Measurements from ENCODE around the gene GLTP. TPM values are rescaled to one million over a fixed set of nuclear protein-coding genes. Genes with fewer than 3 reads are reported as not detected.

The GLTP gene
- total RNA-seq, 1 experiment from 2014 or later, result 27.7 TPM

- peak within 1 kb of the TSS; percentile 80 for H3K27ac Mint-ChIP-seq (ENCODE audit: unreplicated experiment)
- CTCF ChIA-PET, result no interaction called here
- DNase-seq, result peak; percentile 58
- TF ChIP-seq, protein P1, sequence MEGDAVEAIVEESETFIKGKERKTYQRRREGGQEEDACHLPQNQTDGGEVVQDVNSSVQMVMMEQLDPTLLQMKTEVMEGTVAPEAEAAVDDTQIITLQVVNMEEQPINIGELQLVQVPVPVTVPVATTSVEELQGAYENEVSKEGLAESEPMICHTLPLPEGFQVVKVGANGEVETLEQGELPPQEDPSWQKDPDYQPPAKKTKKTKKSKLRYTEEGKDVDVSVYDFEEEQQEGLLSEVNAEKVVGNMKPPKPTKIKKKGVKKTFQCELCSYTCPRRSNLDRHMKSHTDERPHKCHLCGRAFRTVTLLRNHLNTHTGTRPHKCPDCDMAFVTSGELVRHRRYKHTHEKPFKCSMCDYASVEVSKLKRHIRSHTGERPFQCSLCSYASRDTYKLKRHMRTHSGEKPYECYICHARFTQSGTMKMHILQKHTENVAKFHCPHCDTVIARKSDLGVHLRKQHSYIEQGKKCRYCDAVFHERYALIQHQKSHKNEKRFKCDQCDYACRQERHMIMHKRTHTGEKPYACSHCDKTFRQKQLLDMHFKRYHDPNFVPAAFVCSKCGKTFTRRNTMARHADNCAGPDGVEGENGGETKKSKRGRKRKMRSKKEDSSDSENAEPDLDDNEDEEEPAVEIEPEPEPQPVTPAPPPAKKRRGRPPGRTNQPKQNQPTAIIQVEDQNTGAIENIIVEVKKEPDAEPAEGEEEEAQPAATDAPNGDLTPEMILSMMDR (IDR thresholded peaks at IDR 0.05; ENCODE audit: unreplicated experiment), result no peak
- intact Hi-C loops (cut with micrococcal nuclease; ENCODE audit: unreplicated experiment), result no loop called here
- H3K27me3 Mint-ChIP-seq (ENCODE audit: unreplicated experiment), result no peaks in the 10 kb centered on the region
- peak within 1 kb of the TSS; percentile 73 for H3K4me3 Mint-ChIP-seq (ENCODE audit: low read depth, unreplicated experiment)
- peaks cover 52% of the 10 kb centered on the region for H3K4me1 Mint-ChIP-seq (ENCODE audit: low read depth, unreplicated experiment)
- no peaks in the 10 kb centered on the region for H3K9me3 Mint-ChIP-seq (ENCODE audit: low read depth, unreplicated experiment)
- peaks cover 26% of the 10 kb centered on the region for H3K36me3 Mint-ChIP-seq (ENCODE audit: insufficient read depth, unreplicated experiment)
- no TSS peak for BruUV-seq (replicated peaks)
Observed at GRCh38 chr12:109833307-109834189, 46.8 kb downstream of the GLTP start, which contains the start of gene TRPV4. Gene TRPV4, minus strand, starts transcription at chr12:109833398. Its CDS starts 18,602 bp downstream, at chr12:109814796.

GRCh38 chr12:109832541-109833306 is 47.6 kb downstream of the GLTP start:
- Mint-ChIP-seq H3K4me3 (ENCODE audit: low read depth, unreplicated experiment) (peak overlapping the region; percentile 73), H3K27me3 (ENCODE audit: unreplicated experiment) (no peaks in the 10 kb centered on the region), H3K27ac (ENCODE audit: unreplicated experiment) (no peak overlapping the region), H3K36me3 (ENCODE audit: insufficient read depth, unreplicated experiment) (peaks cover 19% of the 10 kb centered on the region), H3K9me3 (ENCODE audit: low read depth, unreplicated experiment) (no peaks in the 10 kb centered on the region), H3K4me1 (ENCODE audit: low read depth, unreplicated experiment) (peaks cover 52% of the 10 kb centered on the region)
- BruUV-seq (replicated peaks), result no TSS peak
- TF ChIP-seq, protein P1 (IDR thresholded peaks at IDR 0.05; ENCODE audit: unreplicated experiment), result no peak
- no peak for DNase-seq
- intact Hi-C loops (cut with micrococcal nuclease; ENCODE audit: unreplicated experiment), result no loop called here
- CTCF ChIA-PET, result interaction anchor here (1.1 to 2.4 kb wide), 2 partner anchors 8 to 12 kb away, joined by 3 to 9 read pairs; no protein-coding TSS in a partner anchor

DNA sequence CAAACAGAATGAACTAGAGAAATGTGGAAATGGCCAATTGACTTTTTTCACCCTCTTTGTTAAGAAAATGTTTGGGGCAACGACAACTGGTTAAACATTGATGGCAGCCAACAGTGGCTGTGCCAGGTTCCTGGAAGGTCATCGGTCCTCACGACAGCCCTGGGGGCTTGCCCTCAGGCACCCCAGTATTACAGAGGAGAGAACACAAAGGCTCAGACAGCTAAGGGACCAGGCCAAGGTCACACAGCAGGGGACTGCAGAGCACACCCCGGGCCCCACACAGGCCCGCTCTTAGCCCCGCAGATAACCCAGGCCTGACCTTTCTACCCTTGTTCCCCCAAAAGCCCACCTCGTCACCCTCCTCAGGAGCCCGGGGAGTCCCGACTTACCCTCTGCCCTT is 48.4 kb downstream of the GLTP start:
- no TSS peak for BruUV-seq (replicated peaks)
- Mint-ChIP-seq H3K27me3 (ENCODE audit: unreplicated experiment) (no peaks in the 10 kb centered on the region), H3K4me3 (ENCODE audit: low read depth, unreplicated experiment) (peak overlapping the region; percentile 73), H3K9me3 (ENCODE audit: low read depth, unreplicated experiment) (no peaks in the 10 kb centered on the region), H3K36me3 (ENCODE audit: insufficient read depth, unreplicated experiment) (peaks cover 18% of the 10 kb centered on the region), H3K4me1 (ENCODE audit: low read depth, unreplicated experiment) (peaks cover 50% of the 10 kb centered on the region), H3K27ac (ENCODE audit: unreplicated experiment) (no peak overlapping the region)
- CTCF ChIA-PET, result interaction anchor here (0.8 to 2.4 kb wide), 3 partner anchors 9 to 13 kb away, joined by 3 to 9 read pairs (median 3); no protein-coding TSS in a partner anchor
- no peak for DNase-seq
- TF ChIP-seq, protein P1 (IDR thresholded peaks at IDR 0.05; ENCODE audit: unreplicated experiment), result no peak
- intact Hi-C loops (cut with micrococcal nuclease; ENCODE audit: unreplicated experiment), result no loop called here

GRCh38 chr12:109831365-109831764 is 49.0 kb downstream of the GLTP start:
- CTCF ChIA-PET, result interaction anchor here (0.8 to 2.4 kb wide), 2 partner anchors 12 to 14 kb away, joined by 3 to 9 read pairs; no protein-coding TSS in a partner anchor
- Mint-ChIP-seq H3K4me3 (ENCODE audit: low read depth, unreplicated experiment) (peak overlapping the region; percentile 73), H3K9me3 (ENCODE audit: low read depth, unreplicated experiment) (no peaks in the 10 kb centered on the region)

More at GRCh38 chr12:109831365-109831764, 49.0 kb downstream of the GLTP start:
- H3K4me1 Mint-ChIP-seq (ENCODE audit: low read depth, unreplicated experiment), result peaks cover 45% of the 10 kb centered on the region
- no TSS peak for BruUV-seq (replicated peaks)
- DNase-seq, result no peak
- peaks cover 18% of the 10 kb centered on the region for H3K36me3 Mint-ChIP-seq (ENCODE audit: insufficient read depth, unreplicated experiment)
- peak overlapping the region; percentile 7 for H3K27ac Mint-ChIP-seq (ENCODE audit: unreplicated experiment)
- intact Hi-C loops (cut with micrococcal nuclease; ENCODE audit: unreplicated experiment), result no loop called here
- no peaks in the 10 kb centered on the region for H3K27me3 Mint-ChIP-seq (ENCODE audit: unreplicated experiment)
- TF ChIP-seq, protein P1 (IDR thresholded peaks at IDR 0.05; ENCODE audit: unreplicated experiment), result no peak

Measured in Calu3 (cell line).